NCI-H1092 treated with DMSO at 0.1 percent for 48 hours (cell line): Measurements from ENCODE around the gene MMAA.
"Not testable (repeated sequence)": the region's sequence is repeated elsewhere in the genome, so short reads cannot be mapped to it uniquely, and the experiment has no call there.

ENCODE experiments used
- DNase-seq: peaks from one replicate; lab custom pipeline; 2025; lab: John Stamatoyannopoulos, UW

The MMAA gene

DNA sequence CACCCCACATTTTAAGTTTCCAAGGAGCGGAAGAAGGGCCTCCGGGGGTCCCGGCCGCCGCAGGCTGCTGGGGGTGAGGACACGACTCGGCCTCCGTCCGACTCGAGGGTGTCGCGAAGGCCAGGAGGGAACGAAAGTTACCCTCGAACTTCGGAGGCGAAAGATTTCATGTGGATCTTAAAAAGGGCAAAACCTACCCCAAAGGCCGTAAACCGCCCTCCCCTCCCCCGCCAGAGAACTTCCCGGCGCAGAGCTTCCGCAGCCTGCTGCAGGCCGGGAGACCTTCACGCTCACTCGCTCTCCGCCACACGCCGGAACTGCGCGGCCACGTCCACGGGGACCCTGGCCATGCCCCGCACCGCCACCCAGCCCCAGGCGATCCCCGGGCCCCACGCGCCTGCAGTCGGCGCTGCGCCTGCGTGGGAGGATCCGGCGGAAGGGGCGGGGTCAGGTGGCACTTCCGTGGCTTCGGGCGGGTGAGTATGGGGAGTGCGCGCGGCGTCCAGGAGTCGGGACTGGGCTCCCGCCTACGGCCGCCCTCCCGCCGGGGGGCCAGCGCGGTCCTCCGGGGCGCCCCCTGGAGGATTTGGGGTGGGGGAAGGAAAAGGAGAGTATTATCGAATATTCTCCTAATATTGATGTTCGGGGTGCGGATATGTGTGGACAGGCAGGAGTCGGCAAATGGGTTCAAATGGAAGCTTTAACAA, at the start of gene MMAA:
Gene MMAA (plus strand): TSS at position 454 of the 707 bp plus-strand sequence. CDS start 19,755 bp downstream, outside the sequence.
- peak; percentile 92 for DNase-seq

- DNase-seq, result not testable (repeated sequence)
These were observed 44.6 kb upstream of the MMAA start for GRCh38 chr4:145574546-145574945.

DNA sequence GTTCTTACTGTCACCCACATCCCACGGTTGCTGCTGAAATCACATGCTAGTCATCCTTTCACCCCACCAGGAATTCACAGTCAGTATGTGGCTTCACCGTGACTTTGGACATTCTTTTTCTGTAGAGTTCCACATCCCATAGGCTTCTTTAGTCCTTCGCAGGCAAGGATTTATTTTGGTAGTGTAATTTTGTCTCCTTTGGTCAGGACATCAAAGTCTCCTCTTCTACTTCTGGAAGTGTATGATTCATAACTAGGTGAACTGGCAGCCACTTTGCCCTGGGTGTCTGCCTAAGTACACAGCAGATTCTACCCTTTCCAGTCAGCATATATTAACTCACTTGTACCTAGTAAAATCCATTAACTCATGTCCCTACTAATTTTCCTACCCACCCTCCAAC, 38.3 kb upstream of the MMAA start:
- DNase-seq, result no peak

- DNase-seq, result no peak
These were observed 35.8 kb upstream of the MMAA start for GRCh38 chr4:145583191-145584055.

DNA sequence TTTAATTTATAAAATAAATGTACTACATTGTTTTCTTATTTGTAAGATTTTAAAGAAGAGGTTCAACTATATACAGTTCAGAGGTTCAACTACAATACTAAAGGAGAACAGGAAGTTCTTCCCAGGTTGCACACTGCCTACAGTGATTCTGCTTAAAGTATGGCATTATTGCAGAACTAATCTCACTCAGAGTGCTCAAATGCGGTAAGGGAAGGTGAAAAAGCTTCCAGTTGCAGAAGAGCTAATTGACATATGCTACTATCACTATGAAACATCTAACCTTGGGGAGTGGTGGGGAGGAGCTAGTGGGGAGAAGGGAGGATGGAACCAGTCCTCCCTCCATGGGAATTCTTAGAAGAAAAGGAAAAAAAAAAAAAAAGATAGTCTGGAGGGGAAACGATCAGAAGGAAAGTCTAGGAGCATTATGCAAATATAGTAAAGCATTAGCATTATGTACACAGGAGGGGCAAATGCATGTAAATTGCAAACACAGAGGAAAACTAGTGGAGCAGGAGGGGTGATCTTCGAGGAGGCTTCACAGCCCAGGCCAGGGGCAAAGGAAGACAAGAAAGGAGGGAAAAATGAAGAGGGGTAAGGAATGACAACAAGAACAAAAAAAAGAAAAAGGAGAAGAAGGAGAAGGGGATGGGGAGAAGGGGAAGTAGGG, 32.0 kb upstream of the MMAA start:
- no peak for DNase-seq

- DNase-seq, result not testable (repeated sequence)
These were observed 29.8 kb upstream of the MMAA start for GRCh38 chr4:145589381-145589780.

GRCh38 chr4:145589916-145590702, 29.1 kb upstream of the MMAA start:
- no peak for DNase-seq

DNA sequence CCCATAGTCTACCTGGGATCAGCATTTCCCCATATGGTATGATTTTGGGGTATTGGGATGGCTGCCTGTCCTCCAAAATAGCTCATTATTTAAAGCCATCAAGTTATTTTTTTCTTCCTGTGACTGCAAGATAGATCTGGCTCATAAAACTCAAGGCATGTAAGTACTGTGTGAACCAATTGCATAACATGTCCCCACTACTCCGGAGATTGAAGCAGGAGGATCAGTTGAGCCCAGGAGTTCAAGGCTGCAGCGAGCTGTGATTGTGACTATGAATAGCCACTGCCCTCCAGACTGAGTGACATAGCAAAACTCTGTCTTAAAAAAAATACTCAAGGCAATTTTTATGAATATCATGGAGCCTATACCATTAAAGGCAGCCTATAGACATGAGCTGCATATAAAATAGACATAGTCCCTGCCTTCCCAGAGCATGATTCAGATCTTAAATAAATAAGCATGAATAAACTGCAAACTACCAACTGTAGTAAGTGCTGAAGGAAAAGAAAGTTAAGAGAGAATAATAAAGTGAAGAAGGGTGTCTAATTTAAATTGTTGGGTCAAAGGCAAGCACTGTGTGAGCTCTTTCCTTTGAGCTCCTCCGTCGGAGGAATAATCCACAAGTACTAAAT, 16.9 kb upstream of the MMAA start:
- DNase-seq, result no peak

- DNase-seq, result no peak
These were observed 13.2 kb upstream of the MMAA start for GRCh38 chr4:145605941-145606340.

- DNase-seq, result peak; percentile 72
These were observed 9.4 kb upstream of the MMAA start for GRCh38 chr4:145609481-145610427.

- DNase-seq, result no peak
These were observed 5.5 kb upstream of the MMAA start for GRCh38 chr4:145613566-145614232.

- no peak for DNase-seq
These were observed 5.0 kb upstream of the MMAA start for GRCh38 chr4:145614233-145614610.

GRCh38 chr4:145618210-145618931, 814 bp upstream of the MMAA start:
- DNase-seq, result peak; percentile 43

GRCh38 chr4:145619639-145619996, 433 bp downstream of the MMAA start:
- peak; percentile 70 for DNase-seq

- DNase-seq, result not testable (repeated sequence)
These were observed 2.9 kb downstream of the MMAA start for GRCh38 chr4:145622067-145622466.

DNA sequence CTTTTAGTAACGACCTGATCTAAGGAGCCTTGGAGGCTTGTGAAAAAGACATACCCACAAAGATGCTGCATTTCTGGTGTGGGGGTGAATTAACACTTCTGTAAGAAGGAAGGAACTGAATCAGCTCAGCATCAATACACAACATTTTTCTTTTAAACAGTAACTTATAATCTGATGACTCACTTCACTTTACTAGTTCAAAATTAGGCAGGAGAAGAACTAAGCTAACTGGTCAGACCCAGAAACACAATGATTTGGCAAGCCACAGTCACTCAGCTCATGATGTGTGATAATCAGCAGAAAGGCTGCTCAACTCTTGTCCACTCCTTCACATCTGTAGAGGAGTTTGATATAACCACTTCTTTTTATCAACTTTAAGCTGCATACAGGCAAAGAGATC, 4.6 kb downstream of the MMAA start:
- no peak for DNase-seq

DNA sequence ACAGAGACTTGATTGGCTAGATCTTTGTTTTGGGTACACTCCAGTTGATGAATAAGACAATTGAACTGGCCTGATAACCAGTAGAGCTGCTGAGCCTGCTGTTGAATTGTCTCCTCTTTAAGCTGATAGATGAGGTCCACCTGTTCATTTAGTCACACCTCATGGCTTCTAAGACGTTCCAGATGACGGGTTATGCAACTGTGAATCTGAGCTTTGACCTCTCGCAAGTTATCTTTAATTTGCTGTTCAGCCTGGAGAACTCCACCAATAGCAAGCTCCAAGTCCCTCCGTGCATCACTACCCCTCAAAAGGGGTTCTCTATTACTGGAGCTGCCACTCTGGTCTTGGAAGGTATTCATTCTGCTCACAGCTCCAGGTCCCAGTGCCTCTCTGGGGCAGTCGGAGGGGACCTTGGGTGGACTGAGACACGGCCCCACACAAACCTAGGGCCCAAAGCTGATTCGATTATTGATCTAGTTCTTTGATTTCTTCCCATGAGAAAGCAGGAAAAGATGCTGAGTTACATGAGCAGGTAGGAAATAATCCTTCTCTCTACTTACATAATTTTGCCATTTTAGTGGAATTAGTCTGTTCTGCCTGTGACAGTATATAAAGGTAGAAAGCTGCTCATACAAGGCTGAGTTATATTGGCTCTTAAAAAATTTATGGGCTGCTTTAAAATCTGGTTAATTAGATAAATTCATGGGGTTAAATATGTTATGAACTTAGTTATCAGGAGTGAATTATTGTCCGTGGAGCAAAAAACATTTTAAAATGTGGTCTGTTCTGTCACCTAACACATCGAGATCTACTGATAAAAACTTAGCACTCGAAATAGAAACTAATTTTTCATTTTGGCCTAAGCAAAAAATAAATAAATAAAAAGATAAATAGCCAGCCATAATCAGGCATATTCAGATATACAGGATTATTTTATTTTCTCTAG, 6.8 kb downstream of the MMAA start:
- DNase-seq, result no peak

- DNase-seq, result no peak
These were observed 7.4 kb downstream of the MMAA start for GRCh38 chr4:145626623-145626982.
